ENCODE results near the gene MRPL24. TPM values are rescaled to one million over a fixed set of nuclear protein-coding genes. Genes with fewer than 3 reads are reported as not detected.

The MRPL24 gene
- total and polyA plus RNA-seq, 9 of the 15 experiments (the other 6 are each of a cell fraction or from before 2014, with no cell fraction given), result 74.3 to 267 (median 113) TPM

DNA sequence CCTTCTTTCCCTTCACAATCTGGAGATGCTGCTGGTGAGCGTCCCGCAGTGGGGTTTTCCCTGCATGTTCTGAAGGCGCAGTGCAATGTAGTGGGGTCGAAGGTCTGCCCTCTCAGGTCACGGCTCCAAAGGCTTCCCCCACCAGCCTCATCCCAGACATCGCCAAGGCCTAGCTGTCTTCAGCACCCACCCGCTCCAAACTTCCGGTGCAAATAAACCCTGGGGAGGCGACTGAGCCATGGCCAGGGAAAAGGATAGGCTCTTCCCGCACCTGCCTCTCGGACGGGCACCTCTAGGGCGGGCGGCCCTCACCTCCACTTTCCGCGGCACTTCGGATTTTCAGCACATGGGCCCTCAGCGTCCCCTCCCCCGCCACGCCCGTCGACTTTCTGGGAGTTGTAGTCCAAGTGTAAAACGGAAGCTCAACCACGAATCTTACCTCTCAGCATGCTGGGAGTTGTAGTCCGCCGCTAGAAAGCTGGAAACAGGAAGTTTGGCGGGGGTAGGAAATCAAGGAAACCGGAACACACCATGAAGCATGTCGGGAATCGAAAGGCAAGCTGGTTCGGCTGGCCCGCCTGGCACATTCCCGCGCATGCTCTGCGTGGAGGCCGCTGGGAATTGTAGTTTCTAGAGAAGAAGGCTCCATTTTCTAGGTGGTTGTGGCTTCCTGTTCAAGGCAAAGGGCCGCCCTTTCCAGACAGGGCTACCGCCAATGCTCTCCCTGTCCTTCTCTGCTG is at the start of gene MRPL24 (continued):
- TF ChIP-seq EP300 (IDR thresholded peaks at IDR 0.05; ENCODE audit: low read length) (peak; percentile 31), ZKSCAN1 (IDR thresholded peaks at IDR 0.05; ENCODE audit: low read depth, low read length) (peak; percentile 53; the same call in 1 of the 2 replicates), ZBTB26 (CRISPR knock-in tag; IDR thresholded peaks at IDR 0.05) (0 out of 2 replicates have a peak, but pooled peaks have one; percentile 5), SAFB (IDR thresholded peaks at IDR 0.05; ENCODE audit: borderline replicate concordance, low read depth, low read length) (no peak), FIP1L1 (IDR thresholded peaks at IDR 0.05; ENCODE audit: low read depth, low read length, poor library complexity, severe bottlenecking) (peak; percentile 21), CC2D1A (IDR thresholded peaks at IDR 0.05) (peak; percentile 47; the same call in 1 of the 2 replicates), FOXP1 (CRISPR knock-in tag; IDR thresholded peaks at IDR 0.05) (peak; percentile 44), ILF3 (IDR thresholded peaks at IDR 0.05; ENCODE audit: borderline replicate concordance) (no peak), THRAP3 (IDR thresholded peaks at IDR 0.05; ENCODE audit: borderline replicate concordance) (no peak), SMARCE1 (IDR thresholded peaks at IDR 0.05) (no peak), ZNF511 (CRISPR knock-in tag; IDR thresholded peaks at IDR 0.05) (peak; percentile 91), NCOA6 (IDR thresholded peaks at IDR 0.05) (no peak), TOE1 (IDR thresholded peaks at IDR 0.05; ENCODE audit: borderline replicate concordance) (peak; percentile 67), TOE1 (CRISPR knock-in tag; IDR thresholded peaks at IDR 0.05; ENCODE audit: borderline replicate concordance, low read depth) (no peak), RBM39 (optimal IDR thresholded peaks at IDR 0.05; ENCODE audit: low read depth, low read length) (no peak), BRD4 (IDR thresholded peaks at IDR 0.05) (no peak), DPF2 (IDR thresholded peaks at IDR 0.05) (no peak), ZC3H11A (IDR thresholded peaks at IDR 0.05; ENCODE audit: low read depth, low read length) (peak; percentile 64; the same call in 1 of the 2 replicates), EP400 (IDR thresholded peaks at IDR 0.05) (peak; percentile 98)
- TF ChIP-seq, protein P1, sequence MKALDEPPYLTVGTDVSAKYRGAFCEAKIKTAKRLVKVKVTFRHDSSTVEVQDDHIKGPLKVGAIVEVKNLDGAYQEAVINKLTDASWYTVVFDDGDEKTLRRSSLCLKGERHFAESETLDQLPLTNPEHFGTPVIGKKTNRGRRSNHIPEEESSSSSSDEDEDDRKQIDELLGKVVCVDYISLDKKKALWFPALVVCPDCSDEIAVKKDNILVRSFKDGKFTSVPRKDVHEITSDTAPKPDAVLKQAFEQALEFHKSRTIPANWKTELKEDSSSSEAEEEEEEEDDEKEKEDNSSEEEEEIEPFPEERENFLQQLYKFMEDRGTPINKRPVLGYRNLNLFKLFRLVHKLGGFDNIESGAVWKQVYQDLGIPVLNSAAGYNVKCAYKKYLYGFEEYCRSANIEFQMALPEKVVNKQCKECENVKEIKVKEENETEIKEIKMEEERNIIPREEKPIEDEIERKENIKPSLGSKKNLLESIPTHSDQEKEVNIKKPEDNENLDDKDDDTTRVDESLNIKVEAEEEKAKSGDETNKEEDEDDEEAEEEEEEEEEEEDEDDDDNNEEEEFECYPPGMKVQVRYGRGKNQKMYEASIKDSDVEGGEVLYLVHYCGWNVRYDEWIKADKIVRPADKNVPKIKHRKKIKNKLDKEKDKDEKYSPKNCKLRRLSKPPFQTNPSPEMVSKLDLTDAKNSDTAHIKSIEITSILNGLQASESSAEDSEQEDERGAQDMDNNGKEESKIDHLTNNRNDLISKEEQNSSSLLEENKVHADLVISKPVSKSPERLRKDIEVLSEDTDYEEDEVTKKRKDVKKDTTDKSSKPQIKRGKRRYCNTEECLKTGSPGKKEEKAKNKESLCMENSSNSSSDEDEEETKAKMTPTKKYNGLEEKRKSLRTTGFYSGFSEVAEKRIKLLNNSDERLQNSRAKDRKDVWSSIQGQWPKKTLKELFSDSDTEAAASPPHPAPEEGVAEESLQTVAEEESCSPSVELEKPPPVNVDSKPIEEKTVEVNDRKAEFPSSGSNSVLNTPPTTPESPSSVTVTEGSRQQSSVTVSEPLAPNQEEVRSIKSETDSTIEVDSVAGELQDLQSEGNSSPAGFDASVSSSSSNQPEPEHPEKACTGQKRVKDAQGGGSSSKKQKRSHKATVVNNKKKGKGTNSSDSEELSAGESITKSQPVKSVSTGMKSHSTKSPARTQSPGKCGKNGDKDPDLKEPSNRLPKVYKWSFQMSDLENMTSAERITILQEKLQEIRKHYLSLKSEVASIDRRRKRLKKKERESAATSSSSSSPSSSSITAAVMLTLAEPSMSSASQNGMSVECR (CRISPR knock-in tag; IDR thresholded peaks at IDR 0.05), result peak; percentile 97
- TF ChIP-seq, protein P2, sequence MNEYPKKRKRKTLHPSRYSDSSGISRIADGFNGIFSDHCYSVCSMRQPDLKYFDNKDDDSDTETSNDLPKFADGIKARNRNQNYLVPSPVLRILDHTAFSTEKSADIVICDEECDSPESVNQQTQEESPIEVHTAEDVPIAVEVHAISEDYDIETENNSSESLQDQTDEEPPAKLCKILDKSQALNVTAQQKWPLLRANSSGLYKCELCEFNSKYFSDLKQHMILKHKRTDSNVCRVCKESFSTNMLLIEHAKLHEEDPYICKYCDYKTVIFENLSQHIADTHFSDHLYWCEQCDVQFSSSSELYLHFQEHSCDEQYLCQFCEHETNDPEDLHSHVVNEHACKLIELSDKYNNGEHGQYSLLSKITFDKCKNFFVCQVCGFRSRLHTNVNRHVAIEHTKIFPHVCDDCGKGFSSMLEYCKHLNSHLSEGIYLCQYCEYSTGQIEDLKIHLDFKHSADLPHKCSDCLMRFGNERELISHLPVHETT (CRISPR knock-in tag; conservative IDR thresholded peaks at IDR 0.05 in 1 of 2, IDR thresholded peaks at IDR 0.05 in 1 of 2), result peak in 1 of 2 experiments; percentile 85; a peak in 2 of 4 replicates
